GM18867 (cell line): ENCODE measurements around the gene ARVCF.

Experiments used
- ATAC-seq: cut with Tn5 transposase; IDR thresholded peaks from one replicate; pipeline ENCODE4 v1.9.1; 2021; ENCODE audit warnings: mild to moderate bottlenecking, moderate library complexity; ENCODE audit not compliant: unreplicated experiment

ARVCF gene

DNA sequence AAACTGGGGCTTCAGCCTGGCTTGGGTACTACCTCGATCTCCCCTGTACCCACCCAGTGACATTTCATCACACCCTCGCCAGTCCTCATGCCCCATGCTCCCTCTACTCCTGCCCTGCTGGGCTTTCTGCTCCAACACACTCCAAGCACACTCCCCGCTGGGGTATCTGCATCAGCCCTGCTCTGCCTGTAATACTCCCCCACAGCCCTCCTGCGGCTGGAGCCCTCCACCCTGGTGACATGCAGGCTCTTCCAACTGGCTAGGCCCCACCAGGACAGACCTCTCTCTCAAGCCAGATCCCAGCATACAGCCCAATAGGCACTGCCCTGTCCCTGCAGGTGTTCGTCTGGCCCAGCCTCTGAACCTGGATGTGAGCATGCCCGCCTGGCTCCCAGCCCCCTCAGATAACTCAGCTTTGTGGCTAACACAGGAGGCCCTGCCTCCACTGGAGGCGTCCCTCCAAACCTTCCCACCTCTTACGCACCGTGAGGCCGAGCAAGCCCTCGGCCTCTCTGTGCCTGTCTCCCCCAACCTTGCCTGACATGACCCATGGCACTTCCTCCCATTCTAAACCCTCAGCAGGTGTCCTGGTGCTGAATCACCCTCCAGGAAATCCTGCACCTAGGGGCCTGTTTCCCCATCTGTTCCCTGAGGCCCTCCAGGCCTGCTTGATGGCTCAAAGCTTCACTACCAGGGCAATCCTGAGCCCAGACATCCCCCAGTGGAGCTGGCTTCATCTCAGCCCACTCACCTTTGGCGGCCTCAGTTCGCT, 41.5 kb downstream of the ARVCF start:
- ATAC-seq: no peak

DNA sequence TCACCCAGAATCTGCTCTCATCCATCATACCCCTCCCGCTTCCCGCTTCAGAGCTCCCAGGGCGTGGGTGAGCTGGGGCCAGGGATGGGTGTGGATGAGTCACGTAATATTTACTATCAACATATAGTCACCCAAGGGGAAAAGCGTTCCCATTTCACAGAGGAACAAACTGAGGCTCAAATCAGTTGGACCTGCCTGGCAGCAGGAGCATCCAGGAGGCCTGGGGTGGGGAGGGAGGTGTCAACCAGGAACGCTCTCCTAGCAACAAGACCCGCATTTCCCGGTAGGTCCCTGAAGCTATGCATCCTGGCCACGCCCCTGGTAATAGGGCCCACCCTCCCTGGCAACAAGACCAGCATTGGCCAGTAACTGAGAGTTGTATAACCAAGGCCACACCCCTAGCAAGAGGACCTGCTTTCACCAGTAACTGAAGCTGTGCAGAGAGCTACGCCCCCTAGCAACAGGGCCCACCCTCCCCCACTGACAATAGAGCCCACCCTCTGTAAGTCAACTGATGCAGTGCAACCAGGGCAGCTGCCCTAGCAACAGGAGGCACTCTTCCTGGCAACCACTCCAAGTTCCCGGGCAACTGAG, 42.3 kb downstream of the ARVCF start:
- ATAC-seq: no peak

- ATAC-seq: no peak
These were observed 42.9 kb downstream of the ARVCF start for GRCh38 chr22:19973551-19974267.

DNA sequence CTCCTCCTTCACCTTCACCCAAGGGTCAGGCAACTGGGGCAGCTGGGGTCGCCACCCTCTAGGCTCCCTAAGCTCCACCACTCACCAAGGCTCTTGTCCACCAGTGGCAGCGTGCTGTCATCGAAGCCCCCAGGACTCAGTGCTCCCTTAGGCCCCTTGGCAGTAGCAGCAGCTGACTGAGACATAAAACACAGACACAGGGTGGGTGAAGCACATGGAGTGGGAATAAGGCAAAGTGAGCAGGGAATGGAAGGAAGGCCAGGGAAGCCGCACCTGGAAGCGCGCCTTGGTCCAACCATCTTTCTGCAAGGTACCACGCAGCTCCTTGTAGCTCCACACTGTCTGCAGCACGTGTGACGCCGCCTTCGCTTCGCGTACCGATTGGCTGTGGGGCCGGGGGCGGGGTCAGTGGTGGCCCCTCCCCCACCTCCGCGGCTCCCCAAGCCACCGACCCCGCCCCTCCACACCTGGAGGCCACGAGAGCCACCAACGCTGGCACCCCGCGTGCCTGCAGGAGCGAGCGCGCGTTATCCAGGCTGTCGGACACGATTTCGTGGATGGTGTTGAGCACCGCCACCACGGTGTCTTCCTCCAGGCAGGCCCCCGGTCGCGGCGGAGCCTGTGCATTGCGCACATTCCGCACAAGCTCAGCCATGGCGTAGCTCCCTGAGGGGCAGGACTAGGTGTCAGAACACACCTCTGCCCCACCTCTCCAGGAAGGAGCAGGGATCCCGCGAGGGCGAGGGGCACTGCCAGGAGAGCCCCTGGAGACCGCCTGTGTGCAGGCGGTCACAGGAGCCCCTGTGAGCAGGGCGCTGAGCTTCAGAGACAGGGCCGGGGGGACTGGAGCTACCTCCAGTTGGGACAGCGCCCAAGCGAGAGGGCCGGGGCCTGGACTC, 43.7 kb downstream of the ARVCF start:
- ATAC-seq: no peak

DNA sequence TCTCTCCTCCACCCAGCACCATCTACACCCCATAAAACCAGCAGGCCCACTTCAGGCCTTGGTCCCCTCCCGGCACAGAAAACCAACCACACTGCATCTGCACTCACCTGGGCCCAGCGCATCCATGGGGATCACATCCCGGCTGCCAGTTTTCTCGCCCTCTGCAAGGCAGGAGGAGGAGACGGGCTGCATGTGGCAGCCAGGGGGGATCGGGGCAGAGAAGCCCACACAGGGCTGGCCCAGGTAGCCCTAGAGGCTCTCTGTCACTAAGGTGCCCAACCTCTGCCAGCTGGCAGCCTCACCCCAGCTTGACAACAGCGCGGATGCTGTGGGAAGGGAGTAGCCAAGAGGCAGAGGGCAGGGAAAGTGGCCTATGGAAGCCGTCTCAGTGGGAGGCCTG, 44.4 kb downstream of the ARVCF start:
- no peak for ATAC-seq

DNA sequence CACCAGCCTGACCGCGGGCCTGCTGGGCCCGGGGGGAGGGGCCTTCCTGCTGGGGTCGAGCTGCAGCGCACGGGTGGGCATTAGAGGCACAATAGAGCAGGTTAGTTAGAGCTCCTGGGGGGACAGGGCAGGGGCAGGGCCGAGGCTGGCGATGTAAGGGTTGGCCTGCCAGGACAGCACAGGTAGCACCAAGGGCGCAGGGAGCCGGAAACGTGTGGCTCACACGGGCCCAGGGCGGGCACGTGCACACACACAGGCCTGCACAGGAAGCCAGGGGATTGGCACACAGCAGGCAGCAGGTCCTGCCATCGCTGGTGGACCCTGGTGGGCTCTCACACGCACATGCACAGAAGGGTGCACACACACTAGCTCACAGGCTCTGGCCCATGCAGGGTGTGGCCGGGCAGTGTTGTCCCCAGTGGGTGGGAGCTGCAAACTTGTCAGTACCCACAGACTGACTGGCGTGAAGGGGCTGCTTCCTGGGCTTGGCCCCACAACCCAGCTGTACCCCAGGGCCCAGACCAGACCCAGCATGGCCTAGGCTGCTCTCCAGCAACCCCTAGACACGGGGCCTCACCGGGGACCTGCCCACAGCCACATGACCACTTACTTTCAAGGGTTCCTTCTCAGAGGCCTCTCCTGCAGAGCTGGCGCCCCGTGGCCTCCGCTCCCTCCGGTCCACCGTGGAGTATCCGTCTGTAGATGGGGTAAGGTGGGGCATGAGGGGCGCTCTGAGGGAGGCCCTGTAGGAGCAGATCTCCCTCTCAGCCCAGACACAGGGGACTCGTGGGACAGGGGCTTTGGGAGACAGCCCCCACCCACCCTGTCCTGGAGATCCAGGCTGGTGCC, 45.1 kb downstream of the ARVCF start:
- no peak for ATAC-seq

- no peak for ATAC-seq
These were observed 45.9 kb downstream of the ARVCF start for GRCh38 chr22:19970479-19971275.

- ATAC-seq: no peak
These were observed 46.6 kb downstream of the ARVCF start for GRCh38 chr22:19970031-19970478.

DNA sequence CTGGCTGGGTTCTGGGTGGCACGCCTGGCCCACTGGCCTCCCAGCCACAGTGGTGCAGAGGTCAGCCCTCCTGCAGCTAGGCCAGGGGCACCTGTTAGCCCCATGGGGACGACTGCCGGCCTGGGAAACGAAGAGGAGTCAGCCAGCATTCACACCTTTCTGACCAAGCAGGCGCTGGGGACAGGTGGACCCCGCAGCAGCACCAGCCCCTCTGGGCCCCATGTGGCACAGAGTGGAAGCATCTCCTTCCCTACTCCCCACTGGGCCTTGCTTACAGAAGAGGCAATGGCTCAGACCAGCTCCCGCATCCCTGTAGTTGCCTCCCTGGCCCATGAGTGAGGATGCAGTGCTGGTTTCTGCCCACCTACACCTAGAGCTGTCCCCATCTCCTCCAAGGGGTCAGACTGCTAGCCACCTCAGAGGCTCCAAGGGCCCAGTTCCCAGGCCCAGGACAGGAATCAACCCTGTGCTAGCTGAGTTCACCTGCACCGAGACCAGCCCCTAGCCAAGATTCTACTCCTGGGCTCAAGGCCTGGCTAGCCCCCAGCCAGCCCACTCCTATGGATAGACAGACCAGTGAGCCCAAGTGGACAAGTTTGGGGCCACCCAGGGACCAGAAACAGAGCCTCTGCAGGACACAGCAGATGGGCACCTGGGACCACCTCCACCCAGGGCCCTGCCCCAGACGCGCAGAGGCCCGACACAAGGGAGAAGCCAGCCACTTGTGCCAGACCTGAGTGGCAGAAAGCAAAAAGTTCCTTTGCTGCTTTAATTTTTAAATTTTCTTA, 47.3 kb downstream of the ARVCF start:
- ATAC-seq: no peak

GRCh38 chr22:19968450-19968891, 48.2 kb downstream of the ARVCF start:
- ATAC-seq: no peak

DNA sequence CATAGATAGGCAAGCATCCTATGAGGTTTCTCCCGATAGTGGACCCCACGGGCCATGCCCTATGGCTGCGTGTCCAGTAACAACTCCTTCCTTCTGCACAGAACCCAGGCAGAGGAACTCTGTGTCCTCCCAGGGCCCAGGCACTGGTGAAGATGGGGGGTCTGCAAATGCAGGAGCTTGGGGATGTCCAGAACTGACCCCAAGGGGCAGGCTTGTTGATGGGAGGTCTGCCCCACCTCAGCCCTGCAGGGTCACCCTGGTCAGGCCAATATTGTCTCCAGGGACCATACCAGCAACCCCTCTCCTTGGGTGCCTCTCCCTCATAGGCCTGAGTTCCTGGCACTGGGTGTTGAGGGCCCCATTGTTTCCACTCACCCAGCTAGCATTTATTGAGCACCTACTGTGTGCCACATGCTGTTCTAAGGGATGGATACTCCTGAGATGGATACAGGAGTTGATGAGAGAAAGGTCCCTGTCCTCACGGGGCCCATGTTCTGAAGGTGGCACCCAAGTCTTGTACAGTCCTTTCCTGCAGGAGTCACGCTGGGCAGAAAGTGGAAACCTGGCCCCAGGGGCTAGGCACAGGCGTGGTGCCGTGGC, 48.7 kb downstream of the ARVCF start:
- ATAC-seq: no peak

DNA sequence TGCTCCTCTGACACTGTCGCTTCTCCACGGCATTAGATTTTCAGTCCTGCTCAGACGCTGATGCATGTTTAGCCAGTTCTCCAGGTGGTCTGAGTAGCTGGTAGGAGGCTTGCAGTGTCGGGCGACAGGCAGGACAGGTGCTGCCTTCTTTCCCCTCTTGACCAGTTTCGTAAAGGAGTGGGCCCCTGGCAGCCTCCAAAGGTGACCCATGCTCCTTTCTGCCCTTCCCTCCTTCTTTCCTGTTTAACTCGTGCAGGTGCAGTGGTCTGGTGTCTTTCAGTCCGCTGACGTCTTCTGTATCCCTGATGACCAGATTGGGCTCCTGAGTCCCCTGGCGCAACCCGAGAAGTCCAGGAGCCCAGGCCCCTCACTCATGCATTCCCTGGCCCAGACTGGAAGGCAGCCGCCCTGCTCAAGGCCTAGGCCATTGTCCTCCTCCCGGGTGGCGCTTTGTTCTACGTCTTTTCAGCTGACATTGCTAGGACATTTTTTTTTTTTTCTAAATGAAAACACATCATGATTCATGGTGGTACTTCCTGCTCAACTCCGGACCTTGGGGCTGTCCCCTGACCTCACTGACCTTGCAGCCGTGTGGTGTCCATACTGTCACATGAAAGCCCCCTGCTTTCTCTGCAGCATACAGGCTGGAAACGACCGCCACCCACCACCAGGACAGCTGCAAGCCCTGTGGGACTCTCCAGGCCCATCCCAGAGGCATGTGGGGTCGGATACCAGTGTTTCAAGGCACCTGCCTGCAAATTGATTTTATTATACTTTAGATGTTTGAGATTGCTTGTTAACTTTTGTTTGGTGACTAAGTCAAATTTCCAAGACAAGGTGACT, 49.5 kb downstream of the ARVCF start:
- no peak for ATAC-seq

- ATAC-seq: no peak
These were observed 50.6 kb downstream of the ARVCF start for GRCh38 chr22:19965771-19966709.

DNA sequence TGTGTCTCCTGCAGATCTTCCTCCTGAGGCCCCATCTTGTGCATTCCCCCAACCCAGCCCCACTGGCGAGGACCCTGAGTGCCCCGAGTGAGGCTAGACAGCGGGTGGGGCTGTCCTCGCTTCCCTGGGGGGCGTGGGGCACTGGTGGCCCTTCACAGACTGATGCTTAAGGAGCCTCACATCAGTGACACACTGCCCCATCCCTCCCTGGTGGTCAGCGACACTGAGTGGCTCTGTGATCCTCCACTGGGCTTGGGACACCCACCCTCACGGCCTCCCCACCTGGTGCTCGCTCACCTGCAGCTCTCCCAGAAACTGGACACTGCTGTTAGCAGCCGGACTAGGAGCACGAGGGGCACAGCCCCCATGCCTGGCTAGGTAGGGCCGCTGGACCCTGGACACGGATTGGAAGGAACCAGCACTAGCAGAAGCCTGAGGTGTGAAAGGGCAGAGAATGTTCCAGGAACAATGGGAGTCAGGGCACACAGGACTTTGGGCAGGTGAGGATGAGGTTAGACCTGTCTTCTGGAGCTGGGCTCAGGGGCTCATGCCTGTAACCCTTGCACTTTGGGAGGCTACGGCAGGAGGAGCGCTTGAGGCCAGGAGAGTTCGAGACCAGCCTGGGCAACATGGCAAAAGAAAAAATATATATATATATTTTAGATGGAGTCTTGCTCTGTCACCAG, 51.8 kb downstream of the ARVCF start:
- ATAC-seq: no peak

GRCh38 chr22:19963863-19964642, 52.6 kb downstream of the ARVCF start:
- no peak for ATAC-seq
